WERI-Rb-1 (cell line): ENCODE data around the gene MT1A.

Experiments
- DNase-seq: peaks from one replicate; pipeline ENCODE4 v3.0.0-alpha.2; 2020
- H3K27ac ChIP-seq: fragments of 250-450 bp; sonication (Bioruptor Pico); 2 replicates; pipeline ENCODE4 v1.5.1; 2020; ENCODE audit warnings: mild to moderate bottlenecking, moderate library complexity
- H3K27me3 ChIP-seq: fragments of 250-450 bp; sonication (Bioruptor Pico); 2 replicates; pipeline ENCODE4 v1.5.1; 2021; ENCODE audit warnings: mild to moderate bottlenecking, low read depth, moderate library complexity; ENCODE audit not compliant: insufficient read depth, severe bottlenecking
- H3K36me3 ChIP-seq: fragments of 250-450 bp; sonication (Bioruptor Pico); 2 replicates; pipeline ENCODE4 v1.5.1; 2020; ENCODE audit warnings: mild to moderate bottlenecking, moderate library complexity
- H3K4me3 ChIP-seq: 2 replicates; pipeline ENCODE4 v1.5.1; 2011; ENCODE audit warnings: low read depth, mild to moderate bottlenecking, control low read depth, low read length
- H3K9me3 ChIP-seq: fragments of 250-450 bp; sonication (Bioruptor Pico); 2 replicates; pipeline ENCODE4 v1.5.1; 2021; ENCODE audit warnings: mild to moderate bottlenecking, moderate library complexity; ENCODE audit not compliant: severe bottlenecking
- TF ChIP-seq, protein P1 (sequence below): IDR thresholded peaks from 2 replicates; pipeline ENCODE4 v1.5.1; 2011; ENCODE audit warnings: low read depth, mild to moderate bottlenecking, control low read depth, inconsistent platforms, low read length

MT1A gene

DNA sequence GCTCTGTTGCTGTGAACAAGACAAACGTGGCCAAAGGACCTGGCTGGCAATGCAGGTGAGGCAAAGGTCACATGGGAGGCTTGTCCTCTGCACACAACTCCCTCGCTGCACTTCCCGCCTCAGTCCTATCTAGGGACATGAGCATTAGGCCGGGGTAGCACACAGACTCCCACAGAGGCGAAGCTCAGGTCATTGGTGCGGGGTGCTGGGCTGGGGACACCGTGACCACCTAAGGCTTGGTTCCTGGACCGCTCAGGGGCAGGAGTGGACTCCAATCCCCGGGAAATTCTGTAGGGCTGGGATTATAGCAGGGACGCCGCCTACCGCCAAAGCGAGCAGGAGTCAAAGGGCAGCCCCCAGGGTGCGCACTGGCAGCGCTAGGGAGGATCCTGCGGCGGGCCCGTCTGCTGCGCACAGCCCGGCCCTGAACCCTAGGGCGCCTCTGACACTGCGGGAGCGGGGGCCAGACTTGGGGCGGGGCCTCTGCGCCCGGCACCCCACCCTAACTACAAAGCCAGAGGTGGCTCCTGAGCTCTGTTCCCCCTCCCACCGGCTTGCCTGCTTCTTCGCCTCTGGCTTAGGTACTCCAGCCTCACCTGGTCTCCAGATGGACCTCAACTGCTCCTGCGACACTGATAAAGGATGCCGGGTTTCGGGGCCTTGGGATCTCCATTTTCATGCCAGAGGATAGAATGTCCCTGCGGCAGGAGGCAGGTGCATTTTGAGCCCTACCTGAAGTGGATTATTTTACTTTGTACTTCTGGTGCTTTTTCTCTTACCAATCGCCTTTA is 9.4 kb downstream of the MT1A start:
- TF ChIP-seq, protein P1, sequence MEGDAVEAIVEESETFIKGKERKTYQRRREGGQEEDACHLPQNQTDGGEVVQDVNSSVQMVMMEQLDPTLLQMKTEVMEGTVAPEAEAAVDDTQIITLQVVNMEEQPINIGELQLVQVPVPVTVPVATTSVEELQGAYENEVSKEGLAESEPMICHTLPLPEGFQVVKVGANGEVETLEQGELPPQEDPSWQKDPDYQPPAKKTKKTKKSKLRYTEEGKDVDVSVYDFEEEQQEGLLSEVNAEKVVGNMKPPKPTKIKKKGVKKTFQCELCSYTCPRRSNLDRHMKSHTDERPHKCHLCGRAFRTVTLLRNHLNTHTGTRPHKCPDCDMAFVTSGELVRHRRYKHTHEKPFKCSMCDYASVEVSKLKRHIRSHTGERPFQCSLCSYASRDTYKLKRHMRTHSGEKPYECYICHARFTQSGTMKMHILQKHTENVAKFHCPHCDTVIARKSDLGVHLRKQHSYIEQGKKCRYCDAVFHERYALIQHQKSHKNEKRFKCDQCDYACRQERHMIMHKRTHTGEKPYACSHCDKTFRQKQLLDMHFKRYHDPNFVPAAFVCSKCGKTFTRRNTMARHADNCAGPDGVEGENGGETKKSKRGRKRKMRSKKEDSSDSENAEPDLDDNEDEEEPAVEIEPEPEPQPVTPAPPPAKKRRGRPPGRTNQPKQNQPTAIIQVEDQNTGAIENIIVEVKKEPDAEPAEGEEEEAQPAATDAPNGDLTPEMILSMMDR: no peak
- Histone ChIP-seq H3K36me3 (no peaks in the 10 kb centered on the region), H3K4me3 (no peak overlapping the region), H3K27me3 (no peaks in the 10 kb centered on the region), H3K9me3 (no peaks in the 10 kb centered on the region), H3K27ac (no peak overlapping the region)
- DNase-seq: no peak

DNA sequence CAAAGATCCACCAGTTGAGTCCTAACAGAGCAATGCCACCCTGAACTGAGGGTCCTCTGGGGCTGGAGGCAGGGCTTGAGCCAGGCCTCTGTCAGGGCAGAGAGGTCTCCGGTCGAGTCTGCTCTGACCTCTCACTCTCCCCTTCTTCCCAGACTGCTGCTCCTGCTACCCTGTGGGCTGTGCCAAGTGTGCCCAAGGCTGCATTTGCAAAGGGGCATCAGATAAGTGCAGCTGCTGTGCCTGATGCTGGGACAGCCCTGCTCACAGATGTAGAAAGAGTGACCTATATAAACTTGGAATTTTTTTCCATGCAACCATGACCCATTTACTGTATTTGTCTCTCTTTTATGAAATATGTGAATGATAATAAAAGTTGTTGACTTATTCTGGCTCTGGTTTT is 10.8 kb downstream of the MT1A start:
- DNase-seq: no peak
- H3K27ac ChIP-seq: no peak overlapping the region
- no peak overlapping the region for H3K4me3 ChIP-seq
- H3K9me3 ChIP-seq: no peaks in the 10 kb centered on the region
- H3K27me3 ChIP-seq: no peaks in the 10 kb centered on the region
- TF ChIP-seq, protein P1: no peak
- no peaks in the 10 kb centered on the region for H3K36me3 ChIP-seq

DNA sequence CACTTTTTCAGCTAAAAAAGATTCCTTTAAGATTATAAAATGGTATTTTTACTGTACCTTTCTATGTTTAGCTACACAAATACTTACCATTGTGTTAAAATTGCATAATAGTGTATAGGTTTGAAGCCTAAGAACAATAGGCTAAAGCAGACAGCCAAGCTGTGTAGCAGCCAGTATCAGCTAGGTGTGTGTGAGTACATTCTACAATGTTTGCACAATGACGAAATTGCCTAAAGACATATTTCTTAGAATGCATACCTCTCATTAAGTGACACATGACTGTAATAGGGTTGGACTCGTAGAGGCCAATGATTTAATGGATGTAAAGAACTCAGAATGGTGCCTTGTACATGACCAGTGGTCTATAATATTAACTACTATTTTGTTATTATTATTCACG is 11.4 kb downstream of the MT1A start:
- H3K36me3 ChIP-seq: no peaks in the 10 kb centered on the region
- no peak overlapping the region for H3K27ac ChIP-seq
- no peaks in the 10 kb centered on the region for H3K9me3 ChIP-seq
- DNase-seq: no peak
- TF ChIP-seq, protein P1: no peak
- H3K4me3 ChIP-seq: no peak overlapping the region
- H3K27me3 ChIP-seq: no peaks in the 10 kb centered on the region

DNA sequence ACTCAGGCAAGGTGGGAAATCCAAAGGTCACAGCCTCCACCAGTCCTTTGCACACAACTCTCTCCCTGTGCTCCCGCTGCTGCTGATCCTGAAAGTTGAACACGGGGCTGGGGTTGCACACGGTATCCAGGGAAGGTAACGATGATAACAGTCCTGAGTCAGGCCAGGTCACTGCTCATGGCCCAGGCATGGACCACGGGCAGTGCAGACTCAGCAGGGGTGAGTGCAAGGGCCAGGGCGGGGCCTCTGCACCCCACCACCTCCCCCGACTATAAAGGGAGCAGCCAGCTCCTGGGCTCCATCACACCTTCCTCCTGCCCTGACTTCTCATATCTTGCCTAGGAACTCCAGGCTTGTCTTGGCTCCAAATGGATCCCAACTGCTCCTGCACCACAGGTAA is 13.1 kb downstream of the MT1A start, which contains the start of gene MT1B:
Gene MT1B (plus strand): TSS at position 301 of the 400 bp plus-strand sequence. CDS start 68 bp downstream, at position 369.
- Histone ChIP-seq H3K27me3 (no peaks in the 10 kb centered on the region), H3K27ac (no peak within 1 kb of the TSS), H3K36me3 (no peaks in the 10 kb centered on the region), H3K4me3 (no peak within 1 kb of the TSS), H3K9me3 (no peaks in the 10 kb centered on the region)
- no peak for DNase-seq
- TF ChIP-seq, protein P1: no peak

DNA sequence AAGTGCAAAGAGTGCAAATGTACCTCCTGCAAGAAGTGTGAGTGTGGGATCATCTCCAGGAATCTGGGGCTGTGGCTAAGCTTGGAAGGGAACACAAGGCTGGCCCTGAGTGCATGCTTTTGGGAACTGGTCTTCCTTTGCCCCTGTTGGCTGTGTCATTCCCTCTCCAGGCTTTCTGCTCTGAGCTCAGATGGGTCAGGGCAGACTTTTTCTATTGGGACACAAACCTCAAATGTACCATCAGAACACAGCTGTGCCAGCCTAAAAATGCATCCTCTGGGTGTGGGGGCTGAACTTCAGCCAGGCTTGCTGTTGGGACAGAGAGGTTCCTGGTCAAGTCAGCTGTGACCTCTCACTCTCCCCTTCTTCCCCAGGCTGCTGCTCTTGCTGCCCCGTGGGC is 14.1 kb downstream of the MT1A start:
- TF ChIP-seq, protein P1: no peak
- Histone ChIP-seq H3K4me3 (no peak overlapping the region), H3K36me3 (no peaks in the 10 kb centered on the region), H3K9me3 (no peaks in the 10 kb centered on the region), H3K27ac (no peak overlapping the region), H3K27me3 (no peaks in the 10 kb centered on the region)
- DNase-seq: no peak

DNA sequence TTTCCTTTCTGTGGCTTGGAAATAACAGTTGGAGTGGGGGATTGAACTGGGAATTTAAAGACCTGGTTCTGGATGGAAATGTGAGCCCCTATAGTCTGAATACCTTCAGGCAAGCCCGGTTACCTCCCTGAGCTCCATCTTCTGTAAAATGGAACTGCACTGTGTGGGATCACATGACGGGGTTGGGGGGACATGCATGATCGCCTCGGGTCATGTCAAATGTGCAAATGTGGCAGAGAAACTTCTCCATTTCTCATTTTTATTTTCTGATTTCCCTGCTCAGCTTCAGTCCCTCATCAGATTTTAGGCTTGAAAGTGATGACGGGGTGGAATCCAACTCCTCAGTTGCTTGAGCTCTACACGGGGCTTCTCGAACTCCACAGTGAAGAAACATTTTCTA is 14.8 kb downstream of the MT1A start:
- Histone ChIP-seq H3K36me3 (no peaks in the 10 kb centered on the region), H3K27me3 (no peaks in the 10 kb centered on the region), H3K9me3 (no peaks in the 10 kb centered on the region), H3K4me3 (no peak overlapping the region), H3K27ac (no peak overlapping the region)
- TF ChIP-seq, protein P1: no peak
- DNase-seq: no peak
